HG03521 (cell line): ENCODE data around the gene VWA5B2.

Experiments used
- ATAC-seq: cut with Tn5 transposase; IDR thresholded peaks from one replicate; pipeline ENCODE4 v1.9.1; 2021; ENCODE audit warnings: mild to moderate bottlenecking, moderate library complexity; ENCODE audit not compliant: unreplicated experiment

The VWA5B2 gene

GRCh38 chr3:184272269-184272668 lies 42.9 kb downstream of the VWA5B2 start:
- ATAC-seq: no peak

- no peak for ATAC-seq
These were observed 46.0 kb downstream of the VWA5B2 start for GRCh38 chr3:184275381-184275701.

GRCh38 chr3:184275961-184276910 lies 46.9 kb downstream of the VWA5B2 start, which contains the start of gene ECE2:
Gene ECE2, plus strand, starts transcription at chr3:184276022. Its CDS starts 132 bp downstream, at chr3:184276154.
- no peak for ATAC-seq

- no peak for ATAC-seq
These were observed 48.0 kb downstream of the VWA5B2 start for GRCh38 chr3:184277366-184277765.

GRCh38 chr3:184282941-184283340 lies 53.6 kb downstream of the VWA5B2 start:
- ATAC-seq: no peak

- no peak for ATAC-seq
These were observed 54.3 kb downstream of the VWA5B2 start for GRCh38 chr3:184283681-184284080.

- ATAC-seq: no peak
These were observed 55.3 kb downstream of the VWA5B2 start for GRCh38 chr3:184284696-184285095.

GRCh38 chr3:184289426-184289938 lies 60.1 kb downstream of the VWA5B2 start:
- ATAC-seq: no peak

GRCh38 chr3:184290331-184290730 lies 60.9 kb downstream of the VWA5B2 start:
- no peak for ATAC-seq

GRCh38 chr3:184291044-184291737 lies 61.8 kb downstream of the VWA5B2 start:
- no peak for ATAC-seq
